GM10847 (cell line): ENCODE measurements around the gene PRPF40B.
"Not testable (repeated sequence)": the region's sequence is repeated elsewhere in the genome, so short reads cannot be mapped to it uniquely, and the experiment has no call there.

ENCODE experiments used
- POLR2A ChIP-seq: IDR thresholded peaks from 2 replicates; pipeline ENCODE4 v1.6.1; 2011; ENCODE audit not compliant: insufficient read length; ENCODE audit errors: extremely low read depth

PRPF40B gene

GRCh38 chr12:49599961-49600360 is 23.4 kb upstream of the PRPF40B start:
- TF ChIP-seq POLR2A = no peak

DNA sequence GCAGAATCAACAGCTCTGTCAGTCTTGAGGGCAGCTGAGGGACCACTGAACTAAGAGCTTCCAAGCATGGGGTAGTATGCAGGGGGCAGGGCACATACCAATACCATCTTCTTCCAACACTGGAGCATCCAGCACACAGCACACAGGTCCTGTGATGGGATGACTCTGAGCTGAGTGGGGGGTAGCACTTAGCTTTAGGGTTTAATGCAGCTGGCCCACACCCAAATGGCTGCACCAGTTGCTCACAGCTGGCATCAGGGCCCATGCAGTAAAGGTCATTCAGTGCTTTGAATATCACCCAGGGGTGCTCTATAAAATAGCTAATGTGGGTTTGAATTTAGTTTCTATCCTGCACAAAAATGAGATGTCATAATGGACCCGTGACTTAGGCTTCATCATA is 19.6 kb upstream of the PRPF40B start:
- TF ChIP-seq POLR2A = no peak

DNA sequence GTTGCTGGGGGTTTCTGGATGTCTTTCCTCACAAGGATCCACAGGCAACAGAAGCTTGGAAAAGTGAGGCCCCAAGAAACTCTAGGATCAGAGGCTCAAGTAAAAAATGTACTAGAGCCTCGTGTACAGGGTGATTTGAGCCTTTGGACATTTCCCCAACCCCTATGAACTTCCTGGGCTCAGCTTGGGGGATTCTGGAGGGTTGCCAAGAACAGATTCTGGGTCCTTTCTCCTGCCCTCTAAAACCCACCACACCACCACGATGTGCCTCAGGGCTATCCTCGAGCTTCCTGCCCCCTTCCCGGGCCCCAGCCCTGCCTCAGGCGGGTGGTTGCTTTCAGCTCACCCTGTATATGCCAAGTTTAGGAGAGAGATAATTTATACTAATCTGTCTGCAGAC is 18.5 kb upstream of the PRPF40B start:
- no peak for TF ChIP-seq POLR2A

GRCh38 chr12:49605539-49605938 is 17.8 kb upstream of the PRPF40B start, which contains the start of gene FAM186B:
Gene FAM186B, minus strand, starts transcription at chr12:49605639. Its CDS starts 162 bp downstream, at chr12:49605477.
- TF ChIP-seq POLR2A = not testable (repeated sequence)

- no peak for TF ChIP-seq POLR2A
These were observed 14.1 kb upstream of the PRPF40B start for GRCh38 chr12:49609059-49609874.

- TF ChIP-seq POLR2A = no peak
These were observed 13.5 kb upstream of the PRPF40B start for GRCh38 chr12:49609875-49610154.

- no peak for TF ChIP-seq POLR2A
These were observed 11.2 kb upstream of the PRPF40B start for GRCh38 chr12:49612210-49612609.

DNA sequence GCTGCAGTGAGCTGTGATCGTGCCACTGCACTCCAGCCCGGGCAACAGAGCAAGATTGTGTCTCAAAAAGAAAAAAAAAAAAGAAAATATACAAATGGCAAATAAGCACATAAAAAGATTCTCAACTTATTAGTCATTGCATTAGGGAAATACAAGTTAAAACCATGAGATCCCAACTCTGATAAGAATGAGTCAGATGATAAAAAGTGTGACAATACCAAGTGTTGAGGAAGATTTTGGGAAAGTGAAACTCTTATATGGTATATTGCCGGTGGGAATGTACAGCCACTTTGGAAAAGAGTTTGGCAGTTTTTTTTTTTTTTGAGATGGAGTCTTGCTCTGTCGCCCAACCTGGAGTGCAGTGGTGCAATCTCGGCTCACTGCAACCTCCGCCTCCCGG is 7.6 kb upstream of the PRPF40B start:
- TF ChIP-seq POLR2A = no peak

- no peak for TF ChIP-seq POLR2A
These were observed 6.7 kb upstream of the PRPF40B start for GRCh38 chr12:49616533-49617219.

GRCh38 chr12:49618576-49618975 is 4.8 kb upstream of the PRPF40B start:
- no peak for TF ChIP-seq POLR2A

- TF ChIP-seq POLR2A = no peak
These were observed 4.1 kb upstream of the PRPF40B start for GRCh38 chr12:49619286-49619685.

DNA sequence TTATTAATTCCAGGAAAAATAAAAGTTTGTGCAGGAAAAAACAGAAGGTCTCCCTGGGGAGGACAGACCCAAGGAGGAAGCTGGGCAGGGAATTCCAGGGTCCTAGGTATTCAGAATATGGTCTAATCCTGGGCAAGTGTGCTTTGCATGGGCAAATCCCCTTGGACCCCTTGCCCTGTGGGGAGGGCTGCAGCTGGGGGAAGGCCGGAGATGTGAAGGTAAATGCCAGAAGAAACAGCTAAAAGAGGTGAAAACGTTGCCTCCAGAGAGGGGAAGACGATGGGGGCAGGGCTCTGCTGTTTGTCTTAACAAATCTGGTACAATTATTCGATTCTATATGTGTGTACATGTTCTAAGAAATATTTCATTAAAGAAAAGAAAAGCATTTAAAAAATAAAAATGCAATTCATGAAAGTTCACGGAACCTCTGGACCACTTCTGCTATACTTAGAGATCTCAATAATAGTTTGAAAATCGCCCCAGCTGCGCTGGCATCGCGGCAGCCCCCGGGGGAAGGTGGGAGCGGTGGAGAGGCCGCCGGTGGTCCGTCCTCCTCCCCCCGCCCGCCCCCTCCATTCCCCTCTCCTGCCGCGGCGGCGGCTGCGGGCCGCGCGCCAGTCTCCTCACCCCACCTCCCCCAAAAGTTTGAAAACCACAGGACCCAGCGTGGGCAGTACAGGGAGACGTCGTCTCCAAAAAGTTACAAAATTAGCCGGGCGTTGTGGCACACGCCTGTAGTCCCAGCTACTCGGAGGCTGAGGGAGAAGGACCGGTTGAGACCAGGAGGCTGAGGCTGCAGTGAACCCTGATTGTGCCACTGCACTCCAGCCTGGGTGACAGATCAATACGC is 1.5 kb upstream of the PRPF40B start:
- TF ChIP-seq POLR2A = no peak

GRCh38 chr12:49622501-49623141 is 740 bp upstream of the PRPF40B start:
- TF ChIP-seq POLR2A = no peak

- no peak for TF ChIP-seq POLR2A
These were observed 1.7 kb downstream of the PRPF40B start for GRCh38 chr12:49624921-49625577.
